GM12875 (cell line): ENCODE measurements around the gene CLDN4.

Experiments
- H3K4me3 ChIP-seq: one replicate; pipeline ENCODE4 v1.5.1; 2011; ENCODE audit warnings: low read depth, low read length, control low read depth
- CTCF ChIP-seq: IDR thresholded peaks from 2 replicates; pipeline ENCODE4 v1.5.1; 2011; ENCODE audit warnings: low read depth, mild to moderate bottlenecking, control low read depth, inconsistent platforms, low read length, moderate library complexity, borderline replicate concordance; ENCODE audit not compliant: insufficient read depth

Gene CLDN4

GRCh38 chr7:73847941-73848723 lies 17.3 kb downstream of the CLDN4 start:
- H3K4me3 ChIP-seq, result no peak overlapping the region
- TF ChIP-seq CTCF, result no peak

GRCh38 chr7:73850781-73851207 lies 20.0 kb downstream of the CLDN4 start:
- no peak for TF ChIP-seq CTCF
- no peak overlapping the region for H3K4me3 ChIP-seq

- TF ChIP-seq CTCF, result no peak
- H3K4me3 ChIP-seq, result no peak overlapping the region
Measured at GRCh38 chr7:73851410-73852338, 20.9 kb downstream of the CLDN4 start.

GRCh38 chr7:73852500-73852899 lies 21.7 kb downstream of the CLDN4 start:
- no peak for TF ChIP-seq CTCF

GRCh38 chr7:73856941-73857340 lies 26.1 kb downstream of the CLDN4 start:
- TF ChIP-seq CTCF, result no peak
- no peak overlapping the region for H3K4me3 ChIP-seq

More at GRCh38 chr7:73852500-73852899, 21.7 kb downstream of the CLDN4 start:
- H3K4me3 ChIP-seq, result no peak overlapping the region

GRCh38 chr7:73858807-73859206 lies 28.0 kb downstream of the CLDN4 start:
- TF ChIP-seq CTCF, result no peak

More at GRCh38 chr7:73858807-73859206, 28.0 kb downstream of the CLDN4 start:
- no peak overlapping the region for H3K4me3 ChIP-seq
